HG03520 (cell line): ENCODE data around the gene CLEC3B.
"Not testable (repeated sequence)": the region's sequence is repeated elsewhere in the genome, so short reads cannot be mapped to it uniquely, and the experiment has no call there.

Source experiments
- ATAC-seq: cut with Tn5 transposase; IDR thresholded peaks from one replicate; pipeline ENCODE4 v1.9.1; 2021; ENCODE audit warnings: mild to moderate bottlenecking, moderate library complexity; ENCODE audit not compliant: unreplicated experiment

Gene CLEC3B, protein sequence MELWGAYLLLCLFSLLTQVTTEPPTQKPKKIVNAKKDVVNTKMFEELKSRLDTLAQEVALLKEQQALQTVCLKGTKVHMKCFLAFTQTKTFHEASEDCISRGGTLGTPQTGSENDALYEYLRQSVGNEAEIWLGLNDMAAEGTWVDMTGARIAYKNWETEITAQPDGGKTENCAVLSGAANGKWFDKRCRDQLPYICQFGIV

GRCh38 chr3:45026038-45026437, at the start of gene CLEC3B:
Gene CLEC3B (plus strand): TSS chr3:45026303. CDS start chr3:45026363, 60 bp downstream.
- no peak for ATAC-seq

DNA sequence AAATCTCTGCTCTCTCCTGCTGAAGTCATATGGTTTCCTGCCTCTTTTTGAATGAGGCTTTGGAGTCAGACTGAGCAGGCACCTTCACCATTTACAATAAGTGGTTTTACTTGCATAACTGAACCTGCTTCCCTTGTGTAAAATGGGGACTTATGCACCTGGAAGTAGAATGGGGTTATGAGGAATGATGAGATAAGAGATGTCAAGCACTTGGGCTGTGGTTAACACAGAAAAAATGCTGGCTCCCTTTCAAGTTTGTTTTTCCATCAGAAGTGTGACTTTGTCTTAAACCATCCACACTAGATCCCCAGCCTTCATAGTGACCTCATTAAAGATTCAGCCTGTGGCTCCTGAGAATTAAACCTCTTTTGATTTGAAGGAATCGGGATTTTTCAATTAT, 44.9 kb upstream of the CLEC3B start:
- no peak for ATAC-seq

- ATAC-seq: no peak
These were observed 44.4 kb upstream of the CLEC3B start for GRCh38 chr3:44981751-44982150.

- no peak for ATAC-seq
These were observed 43.3 kb upstream of the CLEC3B start for GRCh38 chr3:44982817-44983216.

DNA sequence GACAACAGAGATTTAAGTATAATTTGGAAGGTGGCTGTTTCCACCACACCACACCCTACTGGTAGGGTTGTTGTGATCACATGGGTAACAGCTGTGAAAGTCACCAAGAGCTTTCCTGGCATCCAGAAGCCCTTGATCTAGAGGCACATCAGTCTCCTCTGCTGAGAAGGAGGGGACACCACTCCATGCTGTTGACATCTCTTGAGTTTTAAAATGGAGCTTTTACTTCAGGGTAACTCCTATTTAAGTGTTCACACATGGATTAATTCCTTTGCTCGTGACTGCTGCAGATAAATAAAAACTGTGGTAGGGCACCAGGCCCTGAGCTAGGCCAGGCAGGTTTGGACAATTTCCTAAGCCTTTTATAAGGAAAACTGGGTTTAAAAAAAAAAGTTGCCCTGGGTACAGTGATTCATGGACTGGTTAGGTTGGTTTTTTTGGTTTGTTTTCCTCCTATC, 42.6 kb upstream of the CLEC3B start:
- no peak for ATAC-seq

- no peak for ATAC-seq
These were observed 41.8 kb upstream of the CLEC3B start for GRCh38 chr3:44984335-44984734.

- ATAC-seq: not testable (repeated sequence)
These were observed 39.8 kb upstream of the CLEC3B start for GRCh38 chr3:44986330-44986729.

- ATAC-seq: no peak
These were observed 38.8 kb upstream of the CLEC3B start for GRCh38 chr3:44987332-44987731.

DNA sequence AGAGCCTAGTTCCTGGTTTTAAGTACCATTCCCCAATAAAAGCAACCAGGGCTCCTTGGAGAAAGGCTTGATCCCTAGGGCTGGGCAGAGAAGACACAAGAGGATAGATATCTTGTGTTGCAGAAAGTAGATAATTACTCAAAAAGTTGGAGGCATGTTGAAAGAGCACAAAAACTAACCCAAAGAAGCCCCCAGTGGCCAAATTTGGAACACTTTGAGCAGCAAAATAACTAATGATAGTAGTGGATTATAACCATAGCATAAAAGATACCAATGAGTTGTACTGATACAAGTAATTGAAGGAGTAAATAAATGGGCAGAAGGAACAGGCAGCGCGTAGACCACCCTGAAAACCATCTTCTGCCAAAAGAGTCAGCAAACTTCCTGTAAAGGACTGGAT, 38.0 kb upstream of the CLEC3B start:
- ATAC-seq: no peak

- no peak for ATAC-seq
These were observed 37.0 kb upstream of the CLEC3B start for GRCh38 chr3:44989141-44989540.

- ATAC-seq: no peak
These were observed 36.3 kb upstream of the CLEC3B start for GRCh38 chr3:44989636-44990373.

- no peak for ATAC-seq
These were observed 34.8 kb upstream of the CLEC3B start for GRCh38 chr3:44991326-44991725.

DNA sequence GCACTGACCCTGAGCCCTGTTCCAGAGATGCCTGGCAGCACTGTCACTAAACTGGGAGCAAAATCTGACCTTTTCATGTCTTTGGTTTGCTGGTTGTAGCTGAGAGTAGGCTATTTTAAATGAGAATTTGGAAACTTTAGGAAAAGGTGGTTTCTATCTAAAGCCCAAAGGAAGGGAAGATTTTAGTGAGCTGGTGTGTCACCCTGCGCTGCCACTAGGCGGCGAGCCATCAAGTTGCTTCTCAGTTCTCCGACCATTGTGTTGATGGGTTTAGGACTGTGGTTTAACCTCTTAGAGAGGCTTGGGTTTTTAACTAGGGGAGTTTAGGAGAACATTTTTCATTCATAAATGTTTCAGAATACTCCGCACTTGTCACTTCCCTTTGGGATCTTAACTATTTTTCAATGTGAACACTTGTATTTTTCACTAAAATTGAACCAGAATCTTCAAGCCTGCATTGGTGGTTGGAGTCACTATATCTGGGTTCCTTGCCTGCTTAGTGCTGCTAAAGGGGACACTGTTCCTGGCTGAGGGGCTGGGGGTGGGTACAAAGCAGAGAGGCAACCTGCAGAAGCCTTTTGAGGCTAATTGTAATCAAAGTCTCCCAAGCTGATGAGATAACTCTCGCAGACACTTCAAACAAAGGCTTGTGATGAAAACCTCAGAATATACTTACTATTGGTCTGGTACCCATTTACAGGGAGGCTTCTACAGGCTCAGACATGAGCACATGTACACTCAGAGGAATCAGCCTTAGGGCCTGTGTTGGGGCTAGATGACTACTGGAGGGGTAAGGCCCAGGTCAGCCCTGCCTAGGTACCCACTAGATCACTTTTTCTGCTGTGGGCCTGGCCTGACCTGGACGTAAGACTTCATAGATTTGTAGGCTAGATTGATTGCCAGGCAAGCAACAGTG, 33.3 kb upstream of the CLEC3B start:
- no peak for ATAC-seq

- ATAC-seq: no peak
These were observed 32.5 kb upstream of the CLEC3B start for GRCh38 chr3:44993471-44994205.

- no peak for ATAC-seq
These were observed 30.8 kb upstream of the CLEC3B start for GRCh38 chr3:44995142-44995770.

DNA sequence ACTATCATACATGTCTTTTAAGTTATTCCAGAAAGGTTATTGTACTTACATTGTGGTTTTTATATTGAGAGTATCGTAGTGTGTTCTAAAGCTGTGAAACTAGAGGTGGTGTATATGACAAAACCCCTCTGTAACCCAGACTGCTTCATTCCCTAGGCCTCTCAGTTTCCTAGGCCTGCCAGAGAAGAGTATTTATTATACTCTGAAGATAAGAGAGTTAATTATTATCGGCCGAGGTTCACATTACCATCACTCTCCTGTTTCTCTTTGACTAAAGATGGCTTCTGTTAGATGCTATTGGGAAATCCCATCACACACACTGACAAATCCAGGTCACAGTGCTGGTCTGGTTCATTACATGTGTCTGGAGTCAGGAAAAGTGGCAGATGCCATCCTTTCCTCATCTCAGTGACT, 29.5 kb upstream of the CLEC3B start:
- no peak for ATAC-seq

DNA sequence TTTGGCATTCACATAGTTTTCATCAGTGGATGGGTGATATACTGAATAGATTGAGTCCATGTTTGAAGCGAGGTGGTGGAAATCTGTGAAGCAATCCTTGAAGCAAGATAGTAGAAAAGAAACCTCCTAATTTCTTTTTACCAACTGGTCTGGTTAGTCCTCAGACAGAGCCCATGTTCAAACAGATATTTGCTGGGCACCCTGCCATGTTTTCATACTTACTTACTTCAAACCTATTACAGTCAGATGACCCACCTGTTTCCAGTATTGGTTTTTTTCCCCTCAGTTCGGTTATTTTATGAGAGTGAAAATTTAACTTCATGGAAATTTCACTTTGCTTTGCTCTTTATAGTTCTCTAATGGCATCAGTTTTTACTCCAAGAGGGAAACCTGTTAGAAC, 26.3 kb upstream of the CLEC3B start:
- no peak for ATAC-seq

GRCh38 chr3:45000823-45001222, 25.3 kb upstream of the CLEC3B start:
- ATAC-seq: no peak

- no peak for ATAC-seq
These were observed 24.4 kb upstream of the CLEC3B start for GRCh38 chr3:45001738-45002137.

- ATAC-seq: no peak
These were observed 23.9 kb upstream of the CLEC3B start for GRCh38 chr3:45002139-45002660.
